Measurements from ENCODE around the gene SLC7A8. TPM values are rescaled to one million over a fixed set of nuclear protein-coding genes. Genes with fewer than 3 reads are reported as not detected.

The SLC7A8 gene
- total RNA-seq, 2 donors from 2014 or later: 21.5 to 23.8 TPM

- intact Hi-C loops (cut with DNase I): no loop called here
- Histone ChIP-seq H3K4me3 (no peak overlapping the region), H3K27ac (no peak overlapping the region), H3K9ac (ENCODE audit: low read depth in 2 of 2, low read length in 2 of 2) (no peak overlapping the region), H3K36me3 (no peaks in the 10 kb centered on the region), H3K9me3 (no peaks in the 10 kb centered on the region), H3K4me1 (no peaks in the 10 kb centered on the region), H3K27me3 (no peaks in the 10 kb centered on the region)
- DNase-seq: no peak
- TF ChIP-seq CTCF (IDR thresholded peaks at IDR 0.05): no peak
Observed at GRCh38 chr14:23148591-23149249, 34.7 kb downstream of the SLC7A8 start.

DNA sequence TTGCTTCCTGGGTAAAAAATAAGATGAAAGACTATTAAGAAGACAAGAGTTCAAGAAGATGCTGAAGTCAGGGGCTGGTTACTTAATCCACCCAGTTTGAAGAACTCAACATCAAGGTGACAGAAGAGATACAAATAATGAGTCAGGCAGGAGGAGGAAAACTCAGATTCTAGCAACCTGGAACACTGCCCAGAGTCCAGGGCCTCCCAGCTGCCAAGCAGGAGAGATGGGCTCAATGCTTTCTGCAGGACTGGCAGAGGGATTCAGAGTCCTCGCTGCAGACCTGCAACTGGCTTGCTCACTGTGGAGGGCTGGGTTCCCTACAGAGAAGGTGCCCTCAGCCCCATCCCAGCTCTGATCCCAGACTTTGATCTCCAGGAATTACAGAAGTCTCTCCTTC is 35.8 kb downstream of the SLC7A8 start:
- no peaks in the 10 kb centered on the region for H3K9me3 ChIP-seq
- no peak overlapping the region for H3K4me3 ChIP-seq
- H3K27me3 ChIP-seq: no peaks in the 10 kb centered on the region
- intact Hi-C loops (cut with DNase I): no loop called here
- H3K4me1 ChIP-seq: no peaks in the 10 kb centered on the region
- no peak for TF ChIP-seq CTCF (IDR thresholded peaks at IDR 0.05)
- H3K9ac ChIP-seq (ENCODE audit: low read depth in 2 of 2, low read length in 2 of 2): no peak overlapping the region
- no peaks in the 10 kb centered on the region for H3K36me3 ChIP-seq
- H3K27ac ChIP-seq: no peak overlapping the region
- DNase-seq: no peak

GRCh38 chr14:23146980-23147379 is 36.5 kb downstream of the SLC7A8 start:
- H3K9me3 ChIP-seq: no peaks in the 10 kb centered on the region
- H3K9ac ChIP-seq (ENCODE audit: low read depth in 2 of 2, low read length in 2 of 2): no peak overlapping the region
- DNase-seq: no peak
- H3K36me3 ChIP-seq: no peaks in the 10 kb centered on the region
- intact Hi-C loops (cut with DNase I): no loop called here
- H3K4me1 ChIP-seq: no peaks in the 10 kb centered on the region
- no peak for TF ChIP-seq CTCF (IDR thresholded peaks at IDR 0.05)
- H3K27me3 ChIP-seq: no peaks in the 10 kb centered on the region
- H3K4me3 ChIP-seq: no peak overlapping the region
- no peak overlapping the region for H3K27ac ChIP-seq

DNA sequence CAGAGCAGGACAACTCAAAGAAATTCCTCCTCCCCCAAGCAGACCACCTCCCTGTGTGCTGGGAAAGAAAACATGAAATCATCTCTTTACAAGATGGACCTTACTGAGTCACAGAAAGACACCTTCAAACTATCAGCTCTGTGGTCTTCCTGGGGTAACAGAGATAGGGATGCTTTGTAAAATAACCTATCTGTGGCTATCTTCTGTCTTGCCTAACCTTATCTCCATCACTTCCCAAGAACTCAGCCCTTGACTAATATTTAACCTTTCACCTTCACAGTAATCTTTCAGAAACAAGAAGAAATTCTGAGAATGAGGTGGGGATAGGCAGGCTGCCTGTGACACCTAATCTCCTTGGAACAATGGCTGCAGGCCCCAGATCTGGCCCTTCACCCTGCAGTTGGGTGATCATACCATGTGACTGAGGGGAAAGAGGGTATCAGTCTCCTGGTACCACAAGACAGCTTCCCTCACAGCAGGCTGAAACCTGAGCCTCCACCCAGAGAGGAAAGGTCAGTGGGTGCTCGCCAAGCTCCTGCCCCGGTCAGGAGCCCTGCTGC is 37.0 kb downstream of the SLC7A8 start:
- no peak overlapping the region for H3K9ac ChIP-seq (ENCODE audit: low read depth in 2 of 2, low read length in 2 of 2)
- no peak overlapping the region for H3K4me3 ChIP-seq
- intact Hi-C loops (cut with DNase I): no loop called here
- H3K4me1 ChIP-seq: no peaks in the 10 kb centered on the region
- DNase-seq: no peak
- H3K36me3 ChIP-seq: no peaks in the 10 kb centered on the region
- no peaks in the 10 kb centered on the region for H3K27me3 ChIP-seq
- H3K9me3 ChIP-seq: no peaks in the 10 kb centered on the region
- H3K27ac ChIP-seq: no peak overlapping the region
- no peak for TF ChIP-seq CTCF (IDR thresholded peaks at IDR 0.05)

DNA sequence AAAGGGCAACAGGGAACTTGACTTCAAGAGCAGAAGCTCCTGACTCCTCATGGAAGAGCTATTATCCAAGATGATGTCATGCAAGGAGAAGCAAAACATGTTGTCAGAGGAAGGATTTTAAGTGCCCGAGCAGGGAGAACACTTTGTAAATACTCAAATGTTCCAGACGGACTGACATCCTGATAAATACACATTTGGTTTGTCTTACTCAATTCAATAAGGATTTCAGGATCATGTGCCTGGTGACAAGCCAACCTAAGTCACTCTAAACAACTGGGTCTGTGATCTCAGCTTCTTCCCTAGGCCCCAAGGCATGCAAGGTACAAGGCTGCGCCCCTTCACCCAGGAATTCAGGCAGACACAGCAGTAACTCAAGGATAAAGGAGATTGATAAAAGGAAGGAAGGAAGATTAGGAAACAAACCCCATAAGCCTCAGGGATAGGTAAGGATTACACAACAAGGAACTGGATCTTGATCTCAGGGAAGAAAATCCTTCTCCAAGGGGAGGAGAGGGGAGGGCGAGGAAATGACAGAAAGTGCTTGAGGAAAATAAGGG is 37.6 kb downstream of the SLC7A8 start:
- no peak overlapping the region for H3K9ac ChIP-seq (ENCODE audit: low read depth in 2 of 2, low read length in 2 of 2)
- no peak overlapping the region for H3K27ac ChIP-seq
- no peaks in the 10 kb centered on the region for H3K27me3 ChIP-seq
- intact Hi-C loops (cut with DNase I): no loop called here
- no peak overlapping the region for H3K4me3 ChIP-seq
- no peaks in the 10 kb centered on the region for H3K36me3 ChIP-seq
- no peak for DNase-seq
- no peaks in the 10 kb centered on the region for H3K9me3 ChIP-seq
- TF ChIP-seq CTCF (IDR thresholded peaks at IDR 0.05): no peak
- no peaks in the 10 kb centered on the region for H3K4me1 ChIP-seq
